LNCAP (cell line): Measurements from ENCODE around the gene NCKAP5.

Source experiments
- CTCF ChIP-seq: fragments of 450-650 bp; IDR thresholded peaks from 2 replicates; pipeline ENCODE4 v1.5.1; 2017; ENCODE audit warnings: mild to moderate bottlenecking

The NCKAP5 gene

GRCh38 chr2:133438026-133438425, 130.2 kb downstream of the NCKAP5 start:
- no peak for TF ChIP-seq CTCF

GRCh38 chr2:133437492-133437891, 130.8 kb downstream of the NCKAP5 start:
- TF ChIP-seq CTCF: no peak

GRCh38 chr2:133434959-133435668, 133.1 kb downstream of the NCKAP5 start:
- TF ChIP-seq CTCF: no peak

- no peak for TF ChIP-seq CTCF
Observed at GRCh38 chr2:133433455-133434451, 134.5 kb downstream of the NCKAP5 start.

- no peak for TF ChIP-seq CTCF
Observed at GRCh38 chr2:133432778-133433177, 135.5 kb downstream of the NCKAP5 start.

- no peak for TF ChIP-seq CTCF
Observed at GRCh38 chr2:133431289-133431688, 137.0 kb downstream of the NCKAP5 start.

- no peak for TF ChIP-seq CTCF
Observed at GRCh38 chr2:133426791-133427190, 141.5 kb downstream of the NCKAP5 start.
